ENCODE results near the gene ZNF569. TPM values are rescaled to one million over a fixed set of nuclear protein-coding genes. Genes with fewer than 3 reads are reported as not detected.

Gene ZNF569
- total RNA-seq, 3 donors from 2014 or later, result 6.9 to 9.1 (median 8.2) TPM

GRCh38 chr19:37362733-37363132 lies 104.5 kb downstream of the ZNF569 start:
- Histone ChIP-seq H3K27ac (no peak overlapping the region), H3K4me3 (no peak overlapping the region), H3K27me3 (no peaks in the 10 kb centered on the region), H3K9me3 (peaks cover 32 to 38% of the 10 kb centered on the region in 2 donors), H3K36me3 (peaks cover 18% of the 10 kb centered on the region), H3K4me1 (no peaks in the 10 kb centered on the region)
- TF ChIP-seq CTCF (IDR thresholded peaks at IDR 0.05), result no peak
- TF ChIP-seq POLR2AphosphoS5 (IDR thresholded peaks at IDR 0.05), result no peak
- no peak for TF ChIP-seq POLR2A (IDR thresholded peaks at IDR 0.05)
- intact Hi-C loops (cut with DNase I; ENCODE audit: low total_unique reads), result no loop called here
- no peak for DNase-seq (ENCODE audit: low spot score in 2 of 2)

GRCh38 chr19:37361994-37362393 lies 105.2 kb downstream of the ZNF569 start:
- no peak overlapping the region for H3K27ac ChIP-seq
- no peak overlapping the region for H3K4me3 ChIP-seq
- intact Hi-C loops (cut with DNase I; ENCODE audit: low total_unique reads), result no loop called here
- no peak for DNase-seq (ENCODE audit: low spot score in 2 of 2)
- TF ChIP-seq CTCF (IDR thresholded peaks at IDR 0.05) (no peak), POLR2A (IDR thresholded peaks at IDR 0.05) (no peak), POLR2AphosphoS5 (IDR thresholded peaks at IDR 0.05) (no peak)
- H3K4me1 ChIP-seq, result no peaks in the 10 kb centered on the region
- no peaks in the 10 kb centered on the region for H3K27me3 ChIP-seq
- H3K9me3 ChIP-seq, result peaks cover 32 to 43% of the 10 kb centered on the region in 2 donors
- peaks cover 18% of the 10 kb centered on the region for H3K36me3 ChIP-seq

Other genes starting within 250 kb of the ZNF569 start
- 10 to 100 TPM in 2 of 3 donors, 1 to 10 TPM in 1; 7.2 to 15.8 (median 10.5) TPM for gene ZNF383, start 249.2 kb downstream of the ZNF569 start, total RNA-seq
- gene ZNF527, start 96.3 kb downstream of the ZNF569 start, total RNA-seq, result 10 to 100 TPM in 1 of 3 donors, 1 to 10 TPM in 2; 6.7 to 14.2 (median 9.5) TPM
- gene ZNF570, start 1.9 kb upstream of the ZNF569 start, total RNA-seq, result 10 to 100 TPM in 2 of 3 donors, 1 to 10 TPM in 1; 4.5 to 10.8 (median 10.2) TPM
- 10 to 100 TPM in 1 of 3 donors, 1 to 10 TPM in 2; 1.3 to 10.2 (median 7.2) TPM for gene ZNF793, start 39.5 kb upstream of the ZNF569 start, total RNA-seq
- gene ZNF571, start 127.3 kb upstream of the ZNF569 start, total RNA-seq, result 10 to 100 TPM in 1 of 3 donors, 1 to 10 TPM in 2; 5.3 to 12.6 (median 9.2) TPM
- 1 to 10 TPM; 1.8 to 9.7 (median 6.6) TPM for gene ZNF540, start 127.4 kb upstream of the ZNF569 start, total RNA-seq
- gene ZFP30, start 188.0 kb upstream of the ZNF569 start, total RNA-seq, result 10 to 100 TPM in 2 of 3 donors, 1 to 10 TPM in 1; 4.8 to 18.1 (median 11.1) TPM